Measurements from ENCODE around the gene SORL1. TPM values are rescaled to one million over a fixed set of nuclear protein-coding genes. Genes with fewer than 3 reads are reported as not detected.

SORL1 gene
- polyA plus RNA-seq, 3 donors: 52.5 to 61.9 (median 59.4) TPM

DNA sequence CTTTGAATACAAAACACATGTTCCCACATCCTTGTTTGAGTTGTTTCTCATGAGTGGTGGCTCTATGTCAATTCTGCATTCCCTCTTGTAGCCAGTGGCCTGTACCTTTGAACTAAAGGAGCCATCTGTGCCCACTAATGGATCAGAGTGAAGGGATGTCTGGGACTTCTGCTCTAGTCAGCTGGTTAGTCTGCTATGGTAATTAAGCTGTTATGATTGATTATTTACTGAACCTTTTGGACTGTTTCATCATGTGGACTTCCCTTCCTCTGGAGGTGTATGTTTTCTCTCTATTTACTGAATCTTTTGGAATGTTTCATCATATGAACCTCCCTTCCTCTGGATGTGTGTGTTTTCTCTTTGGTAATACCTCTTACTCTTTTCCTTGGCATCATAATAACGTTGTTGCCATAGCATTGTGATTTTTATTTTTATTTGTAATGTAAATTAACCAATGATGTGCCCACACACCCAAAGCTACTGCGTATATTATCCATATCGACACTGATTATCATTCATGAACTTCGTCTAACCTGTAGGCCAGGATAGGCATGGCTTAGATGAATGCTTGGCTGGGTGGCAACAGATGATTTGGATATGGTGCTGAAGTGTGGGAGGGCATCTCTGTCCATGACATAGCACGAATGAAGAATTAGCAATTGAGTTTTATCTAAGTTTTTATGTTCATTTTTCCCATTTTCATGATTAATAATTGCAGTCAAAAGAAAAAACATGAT, 113.0 kb downstream of the SORL1 start:
- H2AFZ ChIP-seq (ENCODE audit: insufficient read depth, low read depth, low read length, poor library complexity, severe bottlenecking): no peak overlapping the region
- no peak overlapping the region for H3K9ac ChIP-seq (ENCODE audit: insufficient read depth, low read length, poor library complexity, severe bottlenecking)
- H3K4me3 Mint-ChIP-seq: no peak overlapping the region
- DNase-seq: no peak
- no peak overlapping the region for H3K4me3 ChIP-seq (replicated peaks in 1 of 3; ENCODE audit: low read depth in 2 of 3, low read length in 3 of 3)
- H3K9me3 Mint-ChIP-seq: no peaks in the 10 kb centered on the region
- intact Hi-C loops (cut with micrococcal nuclease): no loop called here
- H3K4me2 ChIP-seq (replicated peaks; ENCODE audit: extremely low read depth, low read length, poor library complexity, severe bottlenecking): no peak overlapping the region
- H3K27ac ChIP-seq (ENCODE audit: low read depth in 1 of 2, low read length in 2 of 2): no peak overlapping the region
- H3K4me1 Mint-ChIP-seq: no peaks in the 10 kb centered on the region
- WGBS (ENCODE audit: insufficient coverage): no CpG with 5 or more reads among the region's 5 CpGs
- H3K36me3 ChIP-seq (replicated peaks in 1 of 2; ENCODE audit: control insufficient read depth in 1 of 2, insufficient read depth in 2 of 2, low read length in 2 of 2): peaks cover 91 to 99% of the 10 kb centered on the region in 2 donors
- H3K36me3 Mint-ChIP-seq: peaks cover 86 to 93% of the 10 kb centered on the region in 2 donors
- TF ChIP-seq, protein P1, sequence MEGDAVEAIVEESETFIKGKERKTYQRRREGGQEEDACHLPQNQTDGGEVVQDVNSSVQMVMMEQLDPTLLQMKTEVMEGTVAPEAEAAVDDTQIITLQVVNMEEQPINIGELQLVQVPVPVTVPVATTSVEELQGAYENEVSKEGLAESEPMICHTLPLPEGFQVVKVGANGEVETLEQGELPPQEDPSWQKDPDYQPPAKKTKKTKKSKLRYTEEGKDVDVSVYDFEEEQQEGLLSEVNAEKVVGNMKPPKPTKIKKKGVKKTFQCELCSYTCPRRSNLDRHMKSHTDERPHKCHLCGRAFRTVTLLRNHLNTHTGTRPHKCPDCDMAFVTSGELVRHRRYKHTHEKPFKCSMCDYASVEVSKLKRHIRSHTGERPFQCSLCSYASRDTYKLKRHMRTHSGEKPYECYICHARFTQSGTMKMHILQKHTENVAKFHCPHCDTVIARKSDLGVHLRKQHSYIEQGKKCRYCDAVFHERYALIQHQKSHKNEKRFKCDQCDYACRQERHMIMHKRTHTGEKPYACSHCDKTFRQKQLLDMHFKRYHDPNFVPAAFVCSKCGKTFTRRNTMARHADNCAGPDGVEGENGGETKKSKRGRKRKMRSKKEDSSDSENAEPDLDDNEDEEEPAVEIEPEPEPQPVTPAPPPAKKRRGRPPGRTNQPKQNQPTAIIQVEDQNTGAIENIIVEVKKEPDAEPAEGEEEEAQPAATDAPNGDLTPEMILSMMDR (IDR thresholded peaks at IDR 0.05): no peak
- no peaks in the 10 kb centered on the region for H3K27me3 ChIP-seq (ENCODE audit: control insufficient read depth in 2 of 2, insufficient read depth in 2 of 2, low read length in 2 of 2)
- peaks cover 85% of the 10 kb centered on the region for H4K20me1 ChIP-seq (ENCODE audit: insufficient read depth, low read length)
- no peaks in the 10 kb centered on the region for H3K4me1 ChIP-seq (ENCODE audit: control insufficient read depth in 1 of 2, insufficient read depth in 2 of 2, low read length in 2 of 2)
- H3K27ac Mint-ChIP-seq: peak overlapping the region in 1 of 7 donors; percentile 10
- H3K9me3 ChIP-seq (replicated peaks in 1 of 2; ENCODE audit: control insufficient read depth in 1 of 2, insufficient read depth in 1 of 2, low read length in 2 of 2): no peaks in the 10 kb centered on the region
- peaks cover 0 to under 1% (median 0%) of the 10 kb centered on the region in 3 donors for H3K27me3 Mint-ChIP-seq (ENCODE audit: low read depth in 3 of 3)
- peaks cover 11% of the 10 kb centered on the region for H3K79me2 ChIP-seq (ENCODE audit: insufficient read depth, low read length)

DNA sequence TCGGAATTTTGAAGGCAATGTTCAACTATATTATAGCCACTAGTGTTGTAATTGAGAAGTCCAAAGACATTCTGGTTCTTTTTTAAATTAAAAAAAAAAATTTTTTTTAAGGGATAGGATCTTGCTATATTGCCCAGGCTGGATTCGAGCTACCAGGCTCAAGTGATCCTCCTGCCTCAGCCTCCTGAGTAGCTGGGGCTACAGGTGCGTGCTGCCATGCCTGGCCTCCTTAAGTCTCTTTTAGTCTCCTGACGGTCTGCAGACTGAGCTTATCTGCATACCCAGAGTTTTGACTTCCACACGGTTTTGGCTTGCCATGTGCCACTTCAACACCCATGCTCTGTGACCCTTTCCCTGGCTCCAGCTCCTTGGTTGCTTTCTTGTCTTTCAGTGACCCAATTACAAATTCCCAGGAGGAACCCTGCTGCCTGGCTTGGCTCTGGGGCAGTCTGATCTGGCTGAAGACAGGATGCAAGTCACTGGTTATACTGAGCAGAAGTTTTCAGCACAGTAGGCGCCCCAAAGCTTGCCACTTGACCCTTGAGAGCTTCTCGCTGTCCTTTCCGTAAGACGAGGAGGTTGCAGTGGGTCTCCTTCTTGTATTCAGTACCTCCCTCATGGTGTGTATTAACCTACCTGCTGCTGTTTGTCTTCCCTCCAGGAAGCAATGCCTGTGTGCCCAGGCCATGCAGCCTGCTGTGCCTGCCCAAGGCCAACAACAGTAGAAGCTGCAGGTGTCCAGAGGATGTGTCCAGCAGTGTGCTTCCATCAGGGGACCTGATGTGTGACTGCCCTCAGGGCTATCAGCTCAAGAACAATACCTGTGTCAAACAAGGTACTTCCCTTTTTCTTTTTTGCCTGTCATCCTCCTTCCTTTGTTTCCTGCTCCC, 114.4 kb downstream of the SORL1 start:
- Mint-ChIP-seq H3K27ac (peak overlapping the region in 4 of 7 donors; percentile 32 to 75 (median 64)), H3K36me3 (peaks cover 85 to 93% of the 10 kb centered on the region in 2 donors), H3K4me1 (no peaks in the 10 kb centered on the region), H3K9me3 (no peaks in the 10 kb centered on the region), H3K27me3 (ENCODE audit: low read depth in 3 of 3) (peaks cover 0 to 2% (median 2%) of the 10 kb centered on the region in 3 donors), H3K4me3 (no peak overlapping the region)
- Histone ChIP-seq H3K9ac (ENCODE audit: insufficient read depth, low read length, poor library complexity, severe bottlenecking) (no peak overlapping the region), H3K79me2 (ENCODE audit: insufficient read depth, low read length) (peaks cover 11% of the 10 kb centered on the region), H3K4me1 (ENCODE audit: control insufficient read depth in 1 of 2, insufficient read depth in 2 of 2, low read length in 2 of 2) (no peaks in the 10 kb centered on the region), H3K27ac (ENCODE audit: low read depth in 1 of 2, low read length in 2 of 2) (peak overlapping the region in 1 of 2 donors; percentile 31), H3K36me3 (replicated peaks in 1 of 2; ENCODE audit: control insufficient read depth in 1 of 2, insufficient read depth in 2 of 2, low read length in 2 of 2) (peaks cover 91 to 99% of the 10 kb centered on the region in 2 donors), H3K4me3 (replicated peaks in 1 of 3; ENCODE audit: low read depth in 2 of 3, low read length in 3 of 3) (no peak overlapping the region), H3K27me3 (ENCODE audit: control insufficient read depth in 2 of 2, insufficient read depth in 2 of 2, low read length in 2 of 2) (no peaks in the 10 kb centered on the region), H4K20me1 (ENCODE audit: insufficient read depth, low read length) (peaks cover 84% of the 10 kb centered on the region), H2AFZ (ENCODE audit: insufficient read depth, low read depth, low read length, poor library complexity, severe bottlenecking) (no peak overlapping the region), H3K9me3 (replicated peaks in 1 of 2; ENCODE audit: control insufficient read depth in 1 of 2, insufficient read depth in 1 of 2, low read length in 2 of 2) (no peaks in the 10 kb centered on the region), H3K4me2 (replicated peaks; ENCODE audit: extremely low read depth, low read length, poor library complexity, severe bottlenecking) (no peak overlapping the region)
- TF ChIP-seq, protein P1 (IDR thresholded peaks at IDR 0.05): no peak
- 97% methylated on average over 7 of the region's 9 CpGs for WGBS (ENCODE audit: insufficient coverage)
- intact Hi-C loops (cut with micrococcal nuclease): no loop called here
- no peak for DNase-seq

Measured in CD14-positive monocyte (primary cell).